Activated CD4-positive, alpha-beta T cell treated with anti-CD3 and anti-CD28 coated beads for 36 hours (primary cell): ENCODE data around the gene ATF7IP. TPM values are rescaled to one million over a fixed set of nuclear protein-coding genes. Genes with fewer than 3 reads are reported as not detected.
A peak's percentile ranks its signal among the peaks of the same experiment; 100 is the strongest.
"Not testable (repeated sequence)": the region's sequence is repeated elsewhere in the genome, so short reads cannot be mapped to it uniquely, and the experiment has no call there.

Experiments used
- ATAC-seq: fragments of 200-7000 bp; cut with Tn5 transposase; one replicate; pipeline ENCODE4 v1.10.0; 2021; ENCODE audit warnings: mild to moderate bottlenecking, moderate library complexity
- CTCF ChIA-PET: fragments of 350-600 bp; sonication (Branson Sonifier 250); formaldehyde crosslinking; loops from one replicate; lab custom pipeline; 2021; ENCODE audit warnings: antibody characterized with exemption; lab: Charles Lee
- POLR2A ChIA-PET: fragments of 350-600 bp; sonication (Branson Sonifier 250); formaldehyde crosslinking; loops from one replicate; lab custom pipeline; 2021; ENCODE audit warnings: antibody characterized with exemption, inconsistent platforms; lab: Charles Lee
- DNase-seq: peaks from one replicate; pipeline ENCODE4 v3.0.0-alpha.2; 2020
- H3K27ac Mint-ChIP-seq: one replicate; pipeline ENCODE4 v1.8.0; 2021; ENCODE audit warnings: mixed read lengths
- H3K27me3 Mint-ChIP-seq: one replicate; pipeline ENCODE4 v1.8.0; 2021; ENCODE audit warnings: mixed read lengths
- H3K36me3 Mint-ChIP-seq: one replicate; pipeline ENCODE4 v1.8.0; 2021; ENCODE audit warnings: low read depth, mixed read lengths
- H3K4me1 Mint-ChIP-seq: one replicate; pipeline ENCODE4 v1.8.0; 2021; ENCODE audit warnings: mixed read lengths
- H3K4me3 Mint-ChIP-seq: one replicate; pipeline ENCODE4 v1.8.0; 2021; ENCODE audit warnings: mild to moderate bottlenecking, moderate library complexity, mixed read lengths
- H3K9me3 Mint-ChIP-seq: one replicate; pipeline ENCODE4 v1.8.0; 2021; ENCODE audit warnings: low read depth, mixed read lengths
- intact Hi-C, 2 experiments: fragments of 100-400 bp; cut with DNase I in 1 of 2; cut with micrococcal nuclease in 1 of 2; formaldehyde crosslinking; loops; one replicate each; pipeline versions ENCODE4 v1.14.2 to v1.15.1; 2022 to 2024; cut with DNase I, micrococcal nuclease
- total RNA-seq, 2 experiments: library from RNA; stranded (reverse); gene quantifications; one replicate each; pipeline ENCODE4 v1.2.3, GENCODE V29; 2021

The ATF7IP gene
- total RNA-seq, 2 experiments from 2014 or later = 81.3 to 101 TPM

GRCh38 chr12:14399871-14400270 lies 34.4 kb downstream of the ATF7IP start:
- POLR2A ChIA-PET = no interaction called here
- H3K27me3 Mint-ChIP-seq = no peaks in the 10 kb centered on the region
- peaks cover 4% of the 10 kb centered on the region for H3K9me3 Mint-ChIP-seq
- peak overlapping the region; percentile 61 for H3K4me3 Mint-ChIP-seq
- no peak for DNase-seq
- peak overlapping the region; percentile 95 for H3K27ac Mint-ChIP-seq
- peaks cover 87% of the 10 kb centered on the region for H3K4me1 Mint-ChIP-seq
- peak; percentile 53 for ATAC-seq
- intact Hi-C loops = loop anchor here (1.0 to 10.0 kb wide), 5 partner anchors 15 to 375 kb away; a partner anchor contains a TSS
- CTCF ChIA-PET = interaction anchor here (1.0 to 1.4 kb wide), 4 partner anchors 12 to 34 kb away, joined by 4 to 5 read pairs (median 4); partner anchors contain the start of gene ATF7IP
- H3K36me3 Mint-ChIP-seq = peaks cover 32% of the 10 kb centered on the region

GRCh38 chr12:14400599-14400998 lies 35.1 kb downstream of the ATF7IP start:
- ATAC-seq = no peak
- no peak for DNase-seq
- H3K36me3 Mint-ChIP-seq = peaks cover 39% of the 10 kb centered on the region
- peaks cover 90% of the 10 kb centered on the region for H3K4me1 Mint-ChIP-seq
- H3K27me3 Mint-ChIP-seq = no peaks in the 10 kb centered on the region
- ChIA-PET POLR2A (no interaction called here), CTCF (interaction anchor here (4.2 kb wide), 1 partner anchor 14 kb away, joined by 18 read pairs; no protein-coding TSS in a partner anchor)
- intact Hi-C loops = loop anchor here (1.0 to 2.0 kb wide), 3 partner anchors 16 to 31 kb away; no protein-coding TSS in a partner anchor
- peak overlapping the region; percentile 95 for H3K27ac Mint-ChIP-seq
- peak overlapping the region; percentile 61 for H3K4me3 Mint-ChIP-seq
- peaks cover 5% of the 10 kb centered on the region for H3K9me3 Mint-ChIP-seq

- Mint-ChIP-seq H3K27ac (peak overlapping the region; percentile 95), H3K4me1 (peaks cover 89% of the 10 kb centered on the region), H3K36me3 (peaks cover 40% of the 10 kb centered on the region), H3K4me3 (peak overlapping the region; percentile 61)
- POLR2A ChIA-PET, H3K27me3 Mint-ChIP-seq, DNase-seq, ATAC-seq, H3K9me3 Mint-ChIP-seq: not testable (repeated sequence)
- CTCF ChIA-PET = interaction anchor here (1.0 to 4.2 kb wide), 5 partner anchors 11 to 137 kb away, joined by 3 to 18 read pairs (median 5); no protein-coding TSS in a partner anchor
- intact Hi-C loops = loop anchor here in 1 of 2 experiments (2.0 kb wide), 1 partner anchor 16 kb away; no protein-coding TSS in a partner anchor
Measured at GRCh38 chr12:14401267-14401666, 35.8 kb downstream of the ATF7IP start.

GRCh38 chr12:14402697-14403096 lies 37.2 kb downstream of the ATF7IP start:
- H3K27ac Mint-ChIP-seq = peak overlapping the region; percentile 37
- H3K4me3 Mint-ChIP-seq = no peak overlapping the region
- DNase-seq (no peak), ATAC-seq (no peak)
- peaks cover 1% of the 10 kb centered on the region for H3K9me3 Mint-ChIP-seq
- peaks cover 80% of the 10 kb centered on the region for H3K4me1 Mint-ChIP-seq
- intact Hi-C loops = no loop called here
- ChIA-PET POLR2A (interaction anchor here (0.7 to 0.9 kb wide), 2 partner anchors 8 to 33 kb away, joined by 3 to 9 read pairs; no protein-coding TSS in a partner anchor), CTCF (interaction anchor here (1.0 to 4.2 kb wide), 6 partner anchors 9 to 37 kb away, joined by 3 to 18 read pairs (median 6); partner anchors contain the start of gene ATF7IP)
- H3K27me3 Mint-ChIP-seq = no peaks in the 10 kb centered on the region
- peaks cover 29% of the 10 kb centered on the region for H3K36me3 Mint-ChIP-seq

- H3K36me3 Mint-ChIP-seq = peaks cover 28% of the 10 kb centered on the region
- CTCF ChIA-PET = interaction anchor here (1.3 to 4.2 kb wide), 2 partner anchors 11 to 37 kb away, joined by 7 to 18 read pairs; partner anchors contain the start of gene ATF7IP
- peaks cover 3% of the 10 kb centered on the region for H3K9me3 Mint-ChIP-seq
- ATAC-seq (no peak), DNase-seq (no peak)
- peak overlapping the region; percentile 83 for H3K27ac Mint-ChIP-seq
- intact Hi-C loops = no loop called here
- POLR2A ChIA-PET = interaction anchor here (0.7 kb wide), 1 partner anchor 9 kb away, joined by 3 read pairs; no protein-coding TSS in a partner anchor
- H3K4me1 Mint-ChIP-seq = peaks cover 78% of the 10 kb centered on the region
- H3K27me3 Mint-ChIP-seq = no peaks in the 10 kb centered on the region
- H3K4me3 Mint-ChIP-seq = no peak overlapping the region
Measured at GRCh38 chr12:14403293-14403692, 37.8 kb downstream of the ATF7IP start.

- ATAC-seq = peak; percentile 39
- peaks cover 4% of the 10 kb centered on the region for H3K9me3 Mint-ChIP-seq
- intact Hi-C loops = no loop called here
- ChIA-PET POLR2A (interaction anchor here (0.7 kb wide), 1 partner anchor 9 kb away, joined by 3 read pairs; no protein-coding TSS in a partner anchor), CTCF (interaction anchor here (4.2 kb wide), 1 partner anchor 11 kb away, joined by 18 read pairs; no protein-coding TSS in a partner anchor)
- no peak for DNase-seq
- H3K4me3 Mint-ChIP-seq = peak overlapping the region; percentile 33
- peaks cover 77% of the 10 kb centered on the region for H3K4me1 Mint-ChIP-seq
- H3K27ac Mint-ChIP-seq = peak overlapping the region; percentile 83
- no peaks in the 10 kb centered on the region for H3K27me3 Mint-ChIP-seq
- peaks cover 30% of the 10 kb centered on the region for H3K36me3 Mint-ChIP-seq
Measured at GRCh38 chr12:14403711-14404196, 38.3 kb downstream of the ATF7IP start.

- H3K4me3 Mint-ChIP-seq, H3K27me3 Mint-ChIP-seq, DNase-seq, POLR2A ChIA-PET, H3K9me3 Mint-ChIP-seq, ATAC-seq, CTCF ChIA-PET, intact Hi-C loops, H3K27ac Mint-ChIP-seq: not testable (repeated sequence)
- peaks cover 33% of the 10 kb centered on the region for H3K36me3 Mint-ChIP-seq
- H3K4me1 Mint-ChIP-seq = peaks cover 72% of the 10 kb centered on the region
Measured at GRCh38 chr12:14405407-14405806, 39.9 kb downstream of the ATF7IP start.

GRCh38 chr12:14408208-14408607 lies 42.7 kb downstream of the ATF7IP start:
- Mint-ChIP-seq H3K36me3 (peaks cover 33% of the 10 kb centered on the region), H3K4me1 (peaks cover 68% of the 10 kb centered on the region), H3K27ac (peak overlapping the region; percentile 51), H3K4me3 (peak overlapping the region; percentile 32), H3K9me3 (peaks cover 7% of the 10 kb centered on the region), H3K27me3 (no peaks in the 10 kb centered on the region)
- ChIA-PET CTCF (interaction anchor here (0.6 to 2.3 kb wide), 4 partner anchors 9 to 42 kb away, joined by 4 to 7 read pairs (median 5); partner anchors contain the start of gene ATF7IP), POLR2A (interaction anchor here (0.5 kb wide), 1 partner anchor 20 kb away, joined by 4 read pairs; no protein-coding TSS in a partner anchor)
- intact Hi-C loops = no loop called here
- no peak for ATAC-seq
- no peak for DNase-seq

GRCh38 chr12:14410177-14410576 lies 44.7 kb downstream of the ATF7IP start:
- H3K4me1 Mint-ChIP-seq = peaks cover 65% of the 10 kb centered on the region
- H3K9me3 Mint-ChIP-seq = peaks cover 5% of the 10 kb centered on the region
- no peaks in the 10 kb centered on the region for H3K27me3 Mint-ChIP-seq
- POLR2A ChIA-PET = no interaction called here
- ATAC-seq = no peak
- H3K4me3 Mint-ChIP-seq = no peak overlapping the region
- peaks cover 37% of the 10 kb centered on the region for H3K36me3 Mint-ChIP-seq
- DNase-seq = no peak
- H3K27ac Mint-ChIP-seq = no peak overlapping the region
- intact Hi-C loops = no loop called here
- CTCF ChIA-PET = no interaction called here

- DNase-seq (no peak), ATAC-seq (peak; percentile 80)
- Mint-ChIP-seq H3K27ac (peak overlapping the region; percentile 53), H3K9me3 (peaks cover 5% of the 10 kb centered on the region), H3K4me3 (no peak overlapping the region), H3K36me3 (peaks cover 31% of the 10 kb centered on the region), H3K27me3 (no peaks in the 10 kb centered on the region), H3K4me1 (peaks cover 61% of the 10 kb centered on the region)
- intact Hi-C loops = no loop called here
- ChIA-PET POLR2A (interaction anchor here (1.2 kb wide), 1 partner anchor 16 kb away, joined by 7 read pairs; no protein-coding TSS in a partner anchor), CTCF (interaction anchor here (1.2 to 1.7 kb wide), 4 partner anchors 9 to 173 kb away, joined by 4 to 5 read pairs (median 4); no protein-coding TSS in a partner anchor)
Measured at GRCh38 chr12:14410841-14411569, 45.5 kb downstream of the ATF7IP start.

- peaks cover 61% of the 10 kb centered on the region for H3K4me1 Mint-ChIP-seq
- POLR2A ChIA-PET = interaction anchor here (1.1 to 2.2 kb wide), 2 partner anchors 21 to 51 kb away, joined by 4 to 13 read pairs; partner anchors contain the start of gene ATF7IP
- H3K27ac Mint-ChIP-seq = peak overlapping the region; percentile 64
- intact Hi-C loops = loop anchor here (1.0 to 2.0 kb wide), 5 partner anchors 16 to 51 kb away; partner anchors contain the start of gene ATF7IP (in 1 of the 2)
- ATAC-seq (peak; percentile 84), DNase-seq (peak; percentile 39)
- CTCF ChIA-PET = interaction anchor here (0.7 to 2.7 kb wide), 12 partner anchors 9 to 237 kb away, joined by 3 to 19 read pairs (median 4); partner anchors contain the start of gene ATF7IP
- H3K4me3 Mint-ChIP-seq = peak overlapping the region; percentile 3
- H3K9me3 Mint-ChIP-seq = peaks cover 14% of the 10 kb centered on the region
- H3K36me3 Mint-ChIP-seq = peaks cover 31% of the 10 kb centered on the region
- H3K27me3 Mint-ChIP-seq = no peaks in the 10 kb centered on the region
Measured at GRCh38 chr12:14416658-14417057, 51.2 kb downstream of the ATF7IP start.
